GM23338 (cell line): ENCODE results near the gene KMT2E. TPM values are rescaled to one million over a fixed set of nuclear protein-coding genes. Genes with fewer than 3 reads are reported as not detected.

Source experiments
- ATAC-seq: fragments of 200-7000 bp; cut with Tn5 transposase; 3 replicates; pipeline ENCODE4 v1.9.1; 2020
- DNase-seq: peaks from one replicate; pipeline ENCODE4 v3.0.0-alpha.2; 2015; ENCODE audit warnings: low spot score
- H2AFZ ChIP-seq: fragments of 200-600 bp; sonication (generic); 2 replicates; pipeline ENCODE4 v1.8.0; 2016; ENCODE audit warnings: antibody characterized with exemption, mild to moderate bottlenecking, moderate library complexity
- H3F3A ChIP-seq: fragments of 200-600 bp; sonication (generic); replicated peaks from 2 replicates; pipeline ENCODE4 v1.8.0; 2017; ENCODE audit warnings: antibody characterized with exemption, mixed run types, low read depth
- H3K27ac ChIP-seq: fragments of 200-600 bp; sonication (generic); 2 replicates; pipeline ENCODE4 v1.6.1; 2016; ENCODE audit warnings: low read depth
- H3K27me3 ChIP-seq: fragments of 200-600 bp; sonication (generic); 2 replicates; pipeline ENCODE4 v1.8.0; 2016; ENCODE audit warnings: mild to moderate bottlenecking, mixed run types, moderate library complexity; ENCODE audit not compliant: insufficient read depth
- H3K36me3 ChIP-seq: fragments of 200-600 bp; sonication (generic); 2 replicates; pipeline ENCODE4 v1.8.0; 2016; ENCODE audit warnings: mild to moderate bottlenecking; ENCODE audit not compliant: insufficient read depth
- H3K4me1 ChIP-seq: fragments of 200-600 bp; sonication (generic); 2 replicates; pipeline ENCODE4 v1.8.0; 2016; ENCODE audit warnings: mild to moderate bottlenecking, moderate library complexity; ENCODE audit not compliant: insufficient read depth
- H3K4me2 ChIP-seq: fragments of 200-600 bp; sonication (generic); 2 replicates; pipeline ENCODE4 v1.7.1; 2017; ENCODE audit warnings: mixed run types
- H3K4me3 ChIP-seq: fragments of 200-600 bp; sonication (generic); 2 replicates; pipeline ENCODE4 v1.6.1; 2016; ENCODE audit warnings: mixed run types
- H3K79me2 ChIP-seq: fragments of 200-600 bp; sonication (generic); replicated peaks from 2 replicates; pipeline ENCODE4 v1.8.0; 2017; ENCODE audit warnings: mild to moderate bottlenecking; ENCODE audit not compliant: insufficient read depth
- H3K9me2 ChIP-seq: fragments of 200-600 bp; sonication (generic); 2 replicates; pipeline ENCODE4 v1.8.0; 2017; ENCODE audit not compliant: insufficient read depth
- H4K20me1 ChIP-seq: fragments of 200-600 bp; sonication (generic); replicated peaks from 2 replicates; pipeline ENCODE4 v1.8.0; 2017; ENCODE audit warnings: mild to moderate bottlenecking; ENCODE audit not compliant: insufficient read depth
- H3K27ac Mint-ChIP-seq: 2 replicates; pipeline ENCODE4 v1.8.0; 2020; ENCODE audit warnings: inconsistent platforms, mild to moderate bottlenecking, moderate library complexity, mixed read lengths
- H3K27me3 Mint-ChIP-seq: 3 replicates; pipeline ENCODE4 v1.8.0; 2022; ENCODE audit warnings: low read depth, mild to moderate bottlenecking, moderate library complexity, mixed read lengths, inconsistent platforms; ENCODE audit not compliant: insufficient read depth, poor library complexity
- H3K36me3 Mint-ChIP-seq: 3 replicates; pipeline ENCODE4 v1.8.0; 2021; ENCODE audit warnings: low read depth, mild to moderate bottlenecking, inconsistent platforms, moderate library complexity, mixed read lengths
- H3K4me1 Mint-ChIP-seq: 3 replicates; pipeline ENCODE4 v1.8.0; 2020; ENCODE audit warnings: mild to moderate bottlenecking, inconsistent platforms, mixed read lengths
- H3K4me3 Mint-ChIP-seq: 3 replicates; pipeline ENCODE4 v1.8.0; 2021; ENCODE audit warnings: moderate library complexity, mild to moderate bottlenecking, inconsistent platforms, mixed read lengths
- H3K9me3 Mint-ChIP-seq: 3 replicates; pipeline ENCODE4 v1.8.0; 2020; ENCODE audit warnings: moderate library complexity, mild to moderate bottlenecking, inconsistent platforms, mixed read lengths
- CREB1 ChIP-seq: fragments of 250-450 bp; sonication (Bioruptor Pico); IDR thresholded peaks from 2 replicates; pipeline ENCODE4 v1.5.0; 2020; ENCODE audit warnings: low read depth, mild to moderate bottlenecking, moderate library complexity
- NANOG ChIP-seq: IDR thresholded peaks from 2 replicates; pipeline ENCODE4 v1.6.1; 2016; ENCODE audit warnings: antibody characterized with exemption, borderline replicate concordance
- POLR2AphosphoS5 ChIP-seq: IDR thresholded peaks from 2 replicates; pipeline ENCODE4 v1.6.1; 2016; ENCODE audit warnings: antibody characterized with exemption, low read depth
- STAT1 ChIP-seq: IDR thresholded peaks from one replicate; pipeline ENCODE4 v1.6.1; 2016; ENCODE audit warnings: antibody characterized with exemption; ENCODE audit not compliant: unreplicated experiment
- ZNF114 ChIP-seq: fragments of 250-450 bp; sonication (Bioruptor Pico); IDR thresholded peaks from 2 replicates; pipeline ENCODE4 v1.5.0; 2020; ENCODE audit warnings: mild to moderate bottlenecking, moderate library complexity
- ZNF331 ChIP-seq: fragments of 250-450 bp; sonication (Bioruptor Pico); IDR thresholded peaks from 2 replicates; pipeline ENCODE4 v1.5.0; 2020; ENCODE audit warnings: low read depth, mild to moderate bottlenecking, moderate library complexity
- polyA plus RNA-seq: library from polyadenylated mRNA; unstranded; fragments of >200 nt; fragmentation: Nextera tagmentation; extraction: Ambion mirVana; gene quantifications from 2 replicates; pipeline ENCODE4 v1.2.1, GENCODE V29; 2016
- total RNA-seq: library from RNA; depleted of rRNA; stranded (reverse); fragments of >200 nt; shearing (Covaris generic); gene quantifications from 2 replicates; pipeline ENCODE4 v1.2.3, GENCODE V29; 2014
- TF ChIP-seq, protein P1 (sequence below), 2 experiments: fragments of 200-600 bp in 1 of 2; sonication (generic) in 1 of 2; conservative IDR thresholded peaks; 2 replicates each; pipeline versions ENCODE4 v1.5.1 to v1.6.1; 2016 to 2017; ENCODE audit warnings: antibody characterized with exemption in 2 of 2, low read depth in 2 of 2, mild to moderate bottlenecking in 2 of 2, moderate library complexity in 1 of 2
- TF ChIP-seq, protein P2 (sequence below): fragments of 250-450 bp; sonication (Bioruptor Pico); IDR thresholded peaks from 2 replicates; pipeline ENCODE4 v1.5.0; 2020; ENCODE audit warnings: mild to moderate bottlenecking, moderate library complexity
- TF ChIP-seq, protein P3 (sequence below): IDR thresholded peaks from 2 replicates; pipeline ENCODE4 v1.6.1; 2016; ENCODE audit warnings: antibody characterized with exemption

Gene KMT2E
- total and polyA plus RNA-seq, 2 experiments from 2014 or later, result 50.2 to 70.9 TPM

DNA sequence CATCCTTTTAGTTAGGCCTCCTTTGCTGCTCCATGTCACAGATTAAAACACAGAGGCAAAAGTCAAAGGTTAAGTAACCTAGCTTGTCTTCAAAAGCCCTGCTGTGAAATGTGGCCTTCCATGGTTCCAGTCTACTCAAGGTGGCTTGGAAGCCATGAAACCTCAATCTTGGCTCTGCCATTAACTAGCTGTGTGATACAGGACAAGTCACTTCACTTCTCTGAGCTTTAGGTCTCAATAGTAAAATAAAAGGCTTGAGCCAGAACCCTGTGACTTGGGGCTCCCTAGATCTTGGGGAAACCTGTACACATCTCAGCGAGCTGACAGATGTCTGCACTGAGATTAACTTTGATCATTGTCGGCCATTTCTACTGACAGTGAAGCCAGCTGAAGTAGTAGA lies 48.0 kb upstream of the KMT2E start:
- Mint-ChIP-seq H3K4me3 (no peak overlapping the region), H3K36me3 (peaks cover 4% of the 10 kb centered on the region; the same call in 1 of the 3 replicates), H3K9me3 (peaks cover 9% of the 10 kb centered on the region; the same call in 2 of the 3 replicates), H3K27me3 (no peaks in the 10 kb centered on the region), H3K27ac (no peak overlapping the region), H3K4me1 (no peaks in the 10 kb centered on the region)
- Histone ChIP-seq H3K36me3 (no peaks in the 10 kb centered on the region), H3K27ac (no peak overlapping the region), H4K20me1 (no peaks in the 10 kb centered on the region), H3F3A (no peaks in the 10 kb centered on the region), H3K9me2 (no peaks in the 10 kb centered on the region), H3K27me3 (no peaks in the 10 kb centered on the region), H3K79me2 (no peaks in the 10 kb centered on the region), H3K4me2 (no peak overlapping the region), H3K4me1 (no peaks in the 10 kb centered on the region), H3K4me3 (no peak overlapping the region), H2AFZ (no peak overlapping the region)
- no peak for TF ChIP-seq POLR2AphosphoS5
- no peak for DNase-seq
- no peak for ATAC-seq

DNA sequence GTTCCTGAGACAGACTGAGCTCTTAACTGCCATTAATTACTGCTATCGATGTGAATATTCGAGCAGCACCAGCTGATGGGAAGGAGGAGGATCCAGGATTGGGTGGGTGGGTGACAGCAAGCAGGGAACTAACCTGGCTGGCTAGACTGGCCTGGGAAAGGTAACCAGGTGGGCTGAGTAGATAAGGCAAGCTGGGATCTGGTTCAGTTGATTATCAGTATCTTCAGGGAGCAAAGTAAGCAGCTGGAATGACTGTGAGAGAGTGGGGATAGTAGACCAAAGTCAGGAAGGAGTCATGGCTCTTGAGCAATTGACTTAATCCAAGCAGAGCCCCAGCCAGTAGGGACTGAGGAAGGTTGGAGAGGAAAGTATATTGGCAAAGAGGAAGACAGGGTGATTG lies 46.9 kb upstream of the KMT2E start:
- Histone ChIP-seq H3F3A (no peaks in the 10 kb centered on the region), H3K4me1 (no peaks in the 10 kb centered on the region), H3K79me2 (no peaks in the 10 kb centered on the region), H3K36me3 (no peaks in the 10 kb centered on the region), H3K4me3 (no peak overlapping the region), H3K4me2 (no peak overlapping the region), H3K27ac (no peak overlapping the region), H4K20me1 (no peaks in the 10 kb centered on the region), H2AFZ (no peak overlapping the region), H3K9me2 (no peaks in the 10 kb centered on the region), H3K27me3 (no peaks in the 10 kb centered on the region)
- DNase-seq, result no peak
- H3K27ac Mint-ChIP-seq, result no peak overlapping the region
- ATAC-seq, result no peak
- no peak overlapping the region for H3K4me3 Mint-ChIP-seq
- TF ChIP-seq, protein P1, sequence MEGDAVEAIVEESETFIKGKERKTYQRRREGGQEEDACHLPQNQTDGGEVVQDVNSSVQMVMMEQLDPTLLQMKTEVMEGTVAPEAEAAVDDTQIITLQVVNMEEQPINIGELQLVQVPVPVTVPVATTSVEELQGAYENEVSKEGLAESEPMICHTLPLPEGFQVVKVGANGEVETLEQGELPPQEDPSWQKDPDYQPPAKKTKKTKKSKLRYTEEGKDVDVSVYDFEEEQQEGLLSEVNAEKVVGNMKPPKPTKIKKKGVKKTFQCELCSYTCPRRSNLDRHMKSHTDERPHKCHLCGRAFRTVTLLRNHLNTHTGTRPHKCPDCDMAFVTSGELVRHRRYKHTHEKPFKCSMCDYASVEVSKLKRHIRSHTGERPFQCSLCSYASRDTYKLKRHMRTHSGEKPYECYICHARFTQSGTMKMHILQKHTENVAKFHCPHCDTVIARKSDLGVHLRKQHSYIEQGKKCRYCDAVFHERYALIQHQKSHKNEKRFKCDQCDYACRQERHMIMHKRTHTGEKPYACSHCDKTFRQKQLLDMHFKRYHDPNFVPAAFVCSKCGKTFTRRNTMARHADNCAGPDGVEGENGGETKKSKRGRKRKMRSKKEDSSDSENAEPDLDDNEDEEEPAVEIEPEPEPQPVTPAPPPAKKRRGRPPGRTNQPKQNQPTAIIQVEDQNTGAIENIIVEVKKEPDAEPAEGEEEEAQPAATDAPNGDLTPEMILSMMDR (conservative IDR thresholded peaks at IDR 0.05; ENCODE audit: low read depth in 2 of 2), result no peak
- TF ChIP-seq ZNF114 (CRISPR knock-in tag), result no peak
- TF ChIP-seq CREB1 (CRISPR knock-in tag), result no peak
- no peak for TF ChIP-seq NANOG
- TF ChIP-seq ZNF331 (CRISPR knock-in tag), result no peak
- no peak for TF ChIP-seq STAT1
- TF ChIP-seq, protein P2, sequence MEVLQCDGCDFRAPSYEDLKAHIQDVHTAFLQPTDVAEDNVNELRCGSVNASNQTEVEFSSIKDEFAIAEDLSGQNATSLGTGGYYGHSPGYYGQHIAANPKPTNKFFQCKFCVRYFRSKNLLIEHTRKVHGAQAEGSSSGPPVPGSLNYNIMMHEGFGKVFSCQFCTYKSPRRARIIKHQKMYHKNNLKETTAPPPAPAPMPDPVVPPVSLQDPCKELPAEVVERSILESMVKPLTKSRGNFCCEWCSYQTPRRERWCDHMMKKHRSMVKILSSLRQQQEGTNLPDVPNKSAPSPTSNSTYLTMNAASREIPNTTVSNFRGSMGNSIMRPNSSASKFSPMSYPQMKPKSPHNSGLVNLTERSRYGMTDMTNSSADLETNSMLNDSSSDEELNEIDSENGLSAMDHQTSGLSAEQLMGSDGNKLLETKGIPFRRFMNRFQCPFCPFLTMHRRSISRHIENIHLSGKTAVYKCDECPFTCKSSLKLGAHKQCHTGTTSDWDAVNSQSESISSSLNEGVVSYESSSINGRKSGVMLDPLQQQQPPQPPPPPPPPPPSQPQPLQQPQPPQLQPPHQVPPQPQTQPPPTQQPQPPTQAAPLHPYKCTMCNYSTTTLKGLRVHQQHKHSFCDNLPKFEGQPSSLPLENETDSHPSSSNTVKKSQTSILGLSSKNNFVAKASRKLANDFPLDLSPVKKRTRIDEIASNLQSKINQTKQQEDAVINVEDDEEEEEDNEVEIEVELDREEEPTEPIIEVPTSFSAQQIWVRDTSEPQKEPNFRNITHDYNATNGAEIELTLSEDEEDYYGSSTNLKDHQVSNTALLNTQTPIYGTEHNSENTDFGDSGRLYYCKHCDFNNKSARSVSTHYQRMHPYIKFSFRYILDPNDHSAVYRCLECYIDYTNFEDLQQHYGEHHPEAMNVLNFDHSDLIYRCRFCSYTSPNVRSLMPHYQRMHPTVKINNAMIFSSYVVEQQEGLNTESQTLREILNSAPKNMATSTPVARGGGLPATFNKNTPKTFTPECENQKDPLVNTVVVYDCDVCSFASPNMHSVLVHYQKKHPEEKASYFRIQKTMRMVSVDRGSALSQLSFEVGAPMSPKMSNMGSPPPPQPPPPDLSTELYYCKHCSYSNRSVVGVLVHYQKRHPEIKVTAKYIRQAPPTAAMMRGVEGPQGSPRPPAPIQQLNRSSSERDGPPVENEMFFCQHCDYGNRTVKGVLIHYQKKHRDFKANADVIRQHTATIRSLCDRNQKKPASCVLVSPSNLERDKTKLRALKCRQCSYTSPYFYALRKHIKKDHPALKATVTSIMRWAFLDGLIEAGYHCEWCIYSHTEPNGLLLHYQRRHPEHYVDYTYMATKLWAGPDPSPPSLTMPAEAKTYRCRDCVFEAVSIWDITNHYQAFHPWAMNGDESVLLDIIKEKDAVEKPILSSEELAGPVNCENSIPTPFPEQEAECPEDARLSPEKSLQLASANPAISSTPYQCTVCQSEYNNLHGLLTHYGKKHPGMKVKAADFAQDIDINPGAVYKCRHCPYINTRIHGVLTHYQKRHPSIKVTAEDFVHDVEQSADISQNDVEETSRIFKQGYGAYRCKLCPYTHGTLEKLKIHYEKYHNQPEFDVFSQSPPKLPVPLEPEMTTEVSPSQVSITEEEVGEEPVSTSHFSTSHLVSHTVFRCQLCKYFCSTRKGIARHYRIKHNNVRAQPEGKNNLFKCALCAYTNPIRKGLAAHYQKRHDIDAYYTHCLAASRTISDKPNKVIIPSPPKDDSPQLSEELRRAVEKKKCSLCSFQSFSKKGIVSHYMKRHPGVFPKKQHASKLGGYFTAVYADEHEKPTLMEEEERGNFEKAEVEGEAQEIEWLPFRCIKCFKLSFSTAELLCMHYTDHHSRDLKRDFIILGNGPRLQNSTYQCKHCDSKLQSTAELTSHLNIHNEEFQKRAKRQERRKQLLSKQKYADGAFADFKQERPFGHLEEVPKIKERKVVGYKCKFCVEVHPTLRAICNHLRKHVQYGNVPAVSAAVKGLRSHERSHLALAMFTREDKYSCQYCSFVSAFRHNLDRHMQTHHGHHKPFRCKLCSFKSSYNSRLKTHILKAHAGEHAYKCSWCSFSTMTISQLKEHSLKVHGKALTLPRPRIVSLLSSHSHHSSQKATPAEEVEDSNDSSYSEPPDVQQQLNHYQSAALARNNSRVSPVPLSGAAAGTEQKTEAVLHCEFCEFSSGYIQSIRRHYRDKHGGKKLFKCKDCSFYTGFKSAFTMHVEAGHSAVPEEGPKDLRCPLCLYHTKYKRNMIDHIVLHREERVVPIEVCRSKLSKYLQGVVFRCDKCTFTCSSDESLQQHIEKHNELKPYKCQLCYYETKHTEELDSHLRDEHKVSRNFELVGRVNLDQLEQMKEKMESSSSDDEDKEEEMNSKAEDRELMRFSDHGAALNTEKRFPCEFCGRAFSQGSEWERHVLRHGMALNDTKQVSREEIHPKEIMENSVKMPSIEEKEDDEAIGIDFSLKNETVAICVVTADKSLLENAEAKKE (CRISPR knock-in tag), result no peak
- TF ChIP-seq, protein P3, sequence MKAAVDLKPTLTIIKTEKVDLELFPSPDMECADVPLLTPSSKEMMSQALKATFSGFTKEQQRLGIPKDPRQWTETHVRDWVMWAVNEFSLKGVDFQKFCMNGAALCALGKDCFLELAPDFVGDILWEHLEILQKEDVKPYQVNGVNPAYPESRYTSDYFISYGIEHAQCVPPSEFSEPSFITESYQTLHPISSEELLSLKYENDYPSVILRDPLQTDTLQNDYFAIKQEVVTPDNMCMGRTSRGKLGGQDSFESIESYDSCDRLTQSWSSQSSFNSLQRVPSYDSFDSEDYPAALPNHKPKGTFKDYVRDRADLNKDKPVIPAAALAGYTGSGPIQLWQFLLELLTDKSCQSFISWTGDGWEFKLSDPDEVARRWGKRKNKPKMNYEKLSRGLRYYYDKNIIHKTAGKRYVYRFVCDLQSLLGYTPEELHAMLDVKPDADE, result no peak
- no peaks in the 10 kb centered on the region; the same call in 2 of the 3 replicates for H3K4me1 Mint-ChIP-seq
- H3K9me3 Mint-ChIP-seq, result peaks cover 9% of the 10 kb centered on the region; the same call in 2 of the 3 replicates
- peaks cover 4% of the 10 kb centered on the region; the same call in 1 of the 3 replicates for H3K36me3 Mint-ChIP-seq
- no peaks in the 10 kb centered on the region for H3K27me3 Mint-ChIP-seq
